ENCODE results near the gene GABBR2.
A peak's percentile ranks its signal among the peaks of the same experiment; 100 is the strongest.
"Not testable (repeated sequence)": the region's sequence is repeated elsewhere in the genome, so short reads cannot be mapped to it uniquely, and the experiment has no call there.

GABBR2 gene

GRCh38 chr9:98311541-98311940, 397.2 kb downstream of the GABBR2 start:
- no peak for DNase-seq

GRCh38 chr9:98310752-98311392, 397.9 kb downstream of the GABBR2 start:
- DNase-seq = no peak

DNA sequence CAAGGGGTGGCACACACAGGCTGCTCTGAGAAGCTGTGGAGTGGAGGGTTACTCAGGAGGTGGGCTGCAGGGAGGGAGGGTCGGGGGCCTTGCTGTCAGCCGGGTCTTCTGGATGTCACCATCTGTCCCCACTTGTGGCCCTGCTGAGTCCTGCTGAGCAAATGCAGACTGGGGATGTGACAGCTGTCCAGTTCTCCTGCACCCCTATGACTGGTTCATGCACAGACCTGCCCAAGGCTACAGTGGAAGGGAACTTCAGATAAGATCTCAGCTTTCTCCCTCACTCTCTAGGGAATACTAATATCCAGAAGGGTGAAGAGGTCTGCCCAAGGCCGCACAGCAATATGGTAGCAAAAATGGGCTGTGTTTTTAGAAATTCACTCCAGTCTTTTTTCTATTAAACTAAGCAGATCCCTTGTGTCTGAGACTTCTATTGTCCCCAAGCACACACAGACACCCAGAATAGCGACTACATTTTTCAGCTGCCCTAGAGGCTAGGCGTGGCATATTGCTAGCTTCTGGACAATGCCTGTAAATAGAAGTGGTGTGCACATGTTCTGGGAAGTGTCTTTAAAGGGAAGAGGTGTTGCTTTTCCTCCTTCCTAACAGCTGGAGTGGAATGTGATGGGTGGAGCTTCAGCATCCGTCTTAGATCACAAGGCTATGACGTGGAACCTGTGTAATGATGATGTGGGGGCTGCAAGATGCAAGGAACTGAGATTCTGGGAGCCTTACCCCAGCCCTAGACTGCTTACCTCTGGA, 402.2 kb downstream of the GABBR2 start:
- peak; percentile 58 for DNase-seq

GRCh38 chr9:98304381-98304780, 404.4 kb downstream of the GABBR2 start:
- DNase-seq = no peak

GRCh38 chr9:98303633-98304125, 405.1 kb downstream of the GABBR2 start:
- no peak for DNase-seq

GRCh38 chr9:98302938-98303632, 405.6 kb downstream of the GABBR2 start:
- no peak for DNase-seq

- no peak for DNase-seq
Measured at GRCh38 chr9:98302150-98302549, 406.6 kb downstream of the GABBR2 start.

- DNase-seq = no peak
Measured at GRCh38 chr9:98300611-98301010, 408.1 kb downstream of the GABBR2 start.

GRCh38 chr9:98298476-98298875, 410.3 kb downstream of the GABBR2 start:
- no peak for DNase-seq

- DNase-seq = no peak
Measured at GRCh38 chr9:98295824-98296223, 412.9 kb downstream of the GABBR2 start.

DNA sequence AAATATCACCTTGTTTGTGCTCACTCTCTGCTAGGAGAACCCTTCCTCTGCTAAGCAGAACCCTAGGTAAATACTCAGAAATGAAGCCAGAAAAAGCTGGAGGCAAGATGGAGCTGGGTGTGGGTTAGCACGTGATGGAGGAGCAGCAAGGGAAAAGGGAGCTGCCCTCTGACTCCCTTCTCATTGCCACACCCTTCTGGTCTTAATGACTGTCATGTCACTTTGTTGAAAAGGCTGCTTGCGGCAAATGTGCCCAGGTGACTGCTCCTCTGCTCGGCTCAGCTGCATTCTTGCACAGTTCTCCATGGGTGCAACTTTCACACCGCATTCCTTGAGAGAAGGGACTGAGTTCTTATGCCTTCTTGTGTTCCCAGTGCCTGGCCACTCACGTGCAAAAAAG, 416.9 kb downstream of the GABBR2 start:
- DNase-seq = no peak

DNA sequence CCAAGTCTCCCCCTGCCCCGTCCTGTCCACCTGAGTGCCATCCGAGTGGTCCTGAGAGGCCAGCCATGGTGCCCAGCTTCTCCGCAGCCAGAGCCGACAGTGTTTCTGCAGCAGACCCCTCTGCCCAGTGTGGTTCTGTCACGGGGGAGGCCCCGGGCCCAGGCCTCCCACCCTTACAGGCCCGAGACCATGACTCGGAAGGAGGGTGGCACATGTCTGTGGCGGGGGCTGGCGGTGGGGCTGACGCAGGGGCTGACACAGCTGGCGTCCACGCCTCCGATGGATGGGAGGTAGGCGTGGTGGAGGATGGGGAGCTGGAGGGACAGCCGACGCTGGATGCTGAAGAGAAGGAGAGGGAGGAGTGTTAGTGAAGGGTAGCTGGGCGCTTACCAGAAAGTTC, 418.3 kb downstream of the GABBR2 start:
- no peak for DNase-seq

DNA sequence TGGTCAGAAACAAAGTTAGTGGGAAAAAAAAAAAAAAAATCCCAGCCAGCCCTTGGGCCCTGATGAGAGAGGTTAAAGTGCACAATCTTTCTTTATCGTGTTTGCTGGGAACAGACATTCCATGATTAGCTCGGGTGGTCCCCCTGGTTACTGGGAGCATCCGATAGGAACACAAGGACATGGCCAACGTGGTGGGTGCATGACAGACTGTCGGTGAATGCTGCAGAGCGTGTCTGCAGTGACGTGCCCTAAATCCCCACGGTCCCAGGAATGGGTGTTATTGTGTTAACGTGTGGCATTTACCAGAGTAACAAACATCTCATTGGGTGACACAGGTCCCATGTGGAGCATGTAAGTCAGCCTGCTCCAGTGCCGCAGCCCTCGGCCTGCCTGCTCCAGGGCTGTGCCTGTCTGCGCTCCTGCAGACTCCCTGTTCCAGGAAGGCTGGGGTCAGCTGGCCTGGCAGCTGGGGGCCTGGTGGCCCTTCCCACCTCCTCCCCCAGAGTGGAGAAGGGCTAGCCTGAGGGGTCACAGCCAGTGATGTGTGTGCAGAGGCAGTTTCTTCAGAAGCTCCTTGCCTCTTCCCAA, 419.0 kb downstream of the GABBR2 start:
- no peak for DNase-seq

GRCh38 chr9:98288881-98289280, 419.9 kb downstream of the GABBR2 start:
- DNase-seq = no peak

DNA sequence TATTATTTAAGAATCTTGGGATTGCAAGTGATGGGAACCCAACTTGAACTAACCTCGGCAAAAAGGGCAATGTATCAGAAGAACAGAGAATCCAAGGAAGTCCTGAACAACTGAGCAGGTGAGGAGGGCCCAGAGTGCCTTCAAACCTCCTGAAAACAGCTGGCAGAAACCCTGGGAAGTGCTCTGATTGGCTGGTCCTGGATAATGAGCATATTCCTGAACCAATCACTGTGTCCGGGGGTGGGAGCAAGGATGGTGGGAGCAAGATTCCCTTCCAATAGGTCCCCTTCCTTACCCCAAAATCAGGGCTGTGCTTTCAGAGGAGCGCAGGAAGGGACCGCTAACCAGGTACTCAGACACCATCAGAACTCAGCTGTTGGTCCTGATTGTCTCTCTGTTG, 421.4 kb downstream of the GABBR2 start:
- no peak for DNase-seq

- no peak for DNase-seq
Measured at GRCh38 chr9:98285446-98285845, 423.3 kb downstream of the GABBR2 start.

DNA sequence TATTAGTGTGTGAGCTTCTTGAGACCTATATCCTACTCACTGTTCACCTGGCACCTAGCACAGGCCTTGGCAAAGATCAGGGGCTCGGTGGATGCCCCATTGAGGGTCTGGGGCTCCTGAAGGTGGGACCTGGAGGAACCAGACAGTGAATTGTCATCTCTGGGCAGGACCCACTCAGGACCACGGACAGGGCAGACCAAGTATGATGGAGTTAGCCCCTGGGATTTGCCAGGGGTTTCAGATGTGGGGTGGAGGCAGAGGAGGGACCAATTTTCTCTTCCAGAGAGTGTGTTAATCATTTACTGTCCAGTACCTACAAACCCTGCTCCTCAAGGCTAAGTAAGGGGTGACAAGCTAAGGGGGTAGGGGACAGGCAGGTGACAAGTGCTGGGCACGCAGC, 424.0 kb downstream of the GABBR2 start:
- DNase-seq = no peak

GRCh38 chr9:98283143-98283542, 425.6 kb downstream of the GABBR2 start:
- not testable (repeated sequence) for DNase-seq

- no peak for DNase-seq
Measured at GRCh38 chr9:98281281-98281680, 427.5 kb downstream of the GABBR2 start.

DNA sequence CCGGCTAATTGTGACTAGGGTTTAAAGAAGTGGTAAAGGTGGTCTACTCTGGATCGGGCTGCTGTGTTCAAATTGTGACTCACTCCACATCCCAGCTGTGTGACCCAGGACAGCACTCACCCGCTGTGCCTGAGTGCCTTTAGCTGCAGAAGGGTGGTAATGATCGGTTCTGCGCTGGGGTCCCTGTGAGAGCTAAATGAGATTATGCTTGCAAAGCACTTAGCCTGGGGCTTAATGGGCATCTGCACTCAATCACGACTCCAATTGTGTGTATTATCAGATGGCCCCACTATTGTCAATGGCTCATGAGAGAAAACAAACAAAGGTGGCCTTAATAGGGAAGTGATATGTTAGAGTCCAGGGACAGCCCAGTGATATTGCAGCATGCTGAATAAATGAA, 428.2 kb downstream of the GABBR2 start:
- no peak for DNase-seq

GRCh38 chr9:98280162-98280561, 428.6 kb downstream of the GABBR2 start:
- no peak for DNase-seq

- DNase-seq = no peak
Measured at GRCh38 chr9:98276907-98277469, 431.7 kb downstream of the GABBR2 start.

DNA sequence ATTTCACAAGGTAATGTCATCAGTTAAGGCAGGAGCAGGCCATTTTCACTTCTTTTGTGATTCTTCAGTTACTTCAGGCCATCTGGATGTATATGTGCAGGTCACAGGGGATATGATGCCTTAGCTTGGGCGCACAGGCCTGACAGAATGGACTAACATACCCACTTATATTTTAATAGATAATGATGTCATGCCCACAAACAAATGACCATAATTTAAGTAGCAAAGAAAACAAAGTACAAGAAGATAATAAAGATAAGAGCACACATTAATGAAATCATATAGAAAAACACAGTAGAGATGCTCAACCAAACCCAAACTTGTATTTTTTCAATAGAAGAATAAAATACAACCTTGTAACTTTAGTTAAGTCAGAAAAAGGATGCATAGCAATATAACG, 433.6 kb downstream of the GABBR2 start:
- no peak for DNase-seq

Measured in DMS 273 treated with DMSO at 0.1 percent for 48 hours (cell line).